Breast epithelium (tissue), 3 donors: ENCODE data around the gene BRD1.
"Not testable (repeated sequence)": the region's sequence is repeated elsewhere in the genome, so short reads cannot be mapped to it uniquely, and the experiment has no call there.

ENCODE experiments used
- CTCF ChIP-seq, 3 donors: fragments of 450-650 bp; IDR thresholded peaks; one replicate each; pipeline ENCODE4 v1.5.1; 2016 to 2017; ENCODE audit warnings: antibody characterized with exemption in 3 of 3, mild to moderate bottlenecking in 3 of 3, moderate library complexity in 3 of 3
- POLR2A ChIP-seq: fragments of 450-650 bp; IDR thresholded peaks from one replicate; pipeline ENCODE4 v1.6.1; 2016; ENCODE audit warnings: antibody characterized with exemption, mild to moderate bottlenecking, moderate library complexity
- POLR2AphosphoS5 ChIP-seq, 3 donors: sonication (generic); formaldehyde crosslinking; IDR thresholded peaks; one replicate each; pipeline ENCODE4 v1.6.1; 2017; ENCODE audit warnings: antibody characterized with exemption in 3 of 3

DNA sequence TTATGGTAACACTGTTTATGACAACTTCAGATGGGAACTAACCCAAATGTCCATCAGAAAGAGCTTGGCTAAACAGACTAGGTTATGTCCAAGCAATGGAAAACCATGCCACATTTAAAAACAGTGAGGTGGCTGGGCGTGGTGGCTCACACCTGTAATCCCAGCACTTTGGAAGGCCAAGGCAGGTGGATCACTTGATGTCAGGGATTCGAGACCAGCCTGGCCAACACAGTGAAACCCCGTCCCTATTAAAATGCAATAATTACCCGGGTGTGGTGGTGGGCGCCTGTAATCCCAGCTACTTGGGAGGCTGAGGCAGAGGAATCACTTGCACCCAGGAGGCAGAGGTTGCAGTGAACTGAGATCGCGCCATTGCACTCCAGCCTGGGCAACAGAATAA lies 65.1 kb downstream of the BRD1 start:
- not testable (repeated sequence) for TF ChIP-seq CTCF (IDR thresholded peaks at IDR 0.05); POLR2A; POLR2AphosphoS5 (IDR thresholded peaks at IDR 0.05)
